ENCODE results near the gene RPS19BP1. TPM values are rescaled to one million over a fixed set of nuclear protein-coding genes. Genes with fewer than 3 reads are reported as not detected.

Gene RPS19BP1
- total RNA-seq, 1 donor from 2014 or later = 69.6 TPM

GRCh38 chr22:39529487-39529851 lies 3.1 kb downstream of the RPS19BP1 start:
- intact Hi-C loops (cut with micrococcal nuclease) = loop anchor here (1.0 to 10.0 kb wide), 4 partner anchors 36 to 1915 kb away; partner anchors contain the start of genes RPL3 and TOB2

DNA sequence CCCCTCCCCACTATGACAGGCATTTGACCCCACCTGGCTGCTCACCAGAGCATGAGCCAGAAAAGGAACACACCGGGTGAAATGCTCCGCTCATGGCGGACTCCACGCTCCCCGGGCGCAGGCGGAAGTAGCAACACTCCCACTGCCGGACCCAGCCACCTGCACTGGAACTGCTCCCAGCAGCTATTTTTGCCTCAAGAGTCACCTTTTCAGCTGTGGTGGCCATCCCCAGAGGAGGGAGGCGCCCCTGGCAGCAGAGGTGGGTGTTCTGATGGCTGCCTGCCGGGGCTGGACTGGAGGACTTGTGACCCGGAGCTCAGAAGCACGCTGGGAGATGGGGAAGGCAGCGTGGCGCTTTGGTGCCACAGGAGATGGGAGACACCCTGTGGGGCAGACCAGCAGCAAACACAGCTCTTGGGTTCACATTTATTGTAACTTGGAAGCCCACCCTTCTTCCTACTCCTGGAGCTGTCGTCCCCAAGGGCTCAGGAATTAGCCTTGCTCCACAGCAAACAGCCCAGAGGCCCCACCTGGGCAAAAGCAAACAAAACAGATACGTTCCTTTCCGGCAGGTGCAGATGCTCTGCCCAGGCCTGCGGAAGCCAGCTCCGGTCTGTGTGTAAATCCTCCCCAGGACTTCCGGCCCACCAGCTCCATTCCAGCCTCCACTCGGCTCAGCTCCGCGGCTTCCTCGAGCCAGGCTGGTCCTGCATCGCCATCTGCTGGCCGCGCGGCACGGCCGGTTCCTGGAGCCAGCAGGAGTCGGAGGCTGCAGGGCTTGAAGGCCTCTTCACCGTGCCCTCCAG lies 3.7 kb downstream of the RPS19BP1 start:
- intact Hi-C loops (cut with micrococcal nuclease) = loop anchor here (1.0 to 10.0 kb wide), 4 partner anchors 36 to 1916 kb away; partner anchors contain the start of genes RPL3 and TOB2

DNA sequence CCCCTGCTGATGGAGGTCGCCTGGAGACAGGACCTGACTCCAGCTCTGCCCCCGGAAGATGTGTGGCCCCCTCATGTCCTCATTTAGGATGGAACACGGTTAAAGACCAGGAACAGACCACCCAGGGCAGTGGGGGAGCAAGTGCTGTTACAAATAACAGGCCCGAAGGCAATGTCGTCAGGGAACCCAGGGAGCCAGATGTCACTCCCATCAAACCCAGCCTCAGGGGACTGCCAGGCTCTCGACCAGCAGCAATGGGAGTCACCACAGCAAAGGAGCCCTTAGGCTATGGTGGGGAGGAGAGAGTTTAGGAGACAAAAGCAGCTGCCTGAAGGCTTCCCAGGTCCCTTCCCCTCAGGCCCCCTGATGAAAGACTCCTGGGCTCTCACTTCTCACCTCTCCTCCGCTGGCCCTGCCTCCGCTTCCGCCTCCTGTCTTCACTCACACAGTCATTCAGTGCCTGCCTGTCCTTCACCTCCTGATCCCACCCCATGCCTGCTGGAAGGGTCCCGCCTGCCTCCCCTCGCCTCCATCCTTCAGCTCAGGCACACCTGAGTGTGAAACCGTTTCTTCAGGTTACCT lies 4.4 kb downstream of the RPS19BP1 start:
- intact Hi-C loops (cut with micrococcal nuclease) = loop anchor here (10.0 kb wide), 1 partner anchor 1917 kb away; the partner anchor contains the start of gene TOB2

DNA sequence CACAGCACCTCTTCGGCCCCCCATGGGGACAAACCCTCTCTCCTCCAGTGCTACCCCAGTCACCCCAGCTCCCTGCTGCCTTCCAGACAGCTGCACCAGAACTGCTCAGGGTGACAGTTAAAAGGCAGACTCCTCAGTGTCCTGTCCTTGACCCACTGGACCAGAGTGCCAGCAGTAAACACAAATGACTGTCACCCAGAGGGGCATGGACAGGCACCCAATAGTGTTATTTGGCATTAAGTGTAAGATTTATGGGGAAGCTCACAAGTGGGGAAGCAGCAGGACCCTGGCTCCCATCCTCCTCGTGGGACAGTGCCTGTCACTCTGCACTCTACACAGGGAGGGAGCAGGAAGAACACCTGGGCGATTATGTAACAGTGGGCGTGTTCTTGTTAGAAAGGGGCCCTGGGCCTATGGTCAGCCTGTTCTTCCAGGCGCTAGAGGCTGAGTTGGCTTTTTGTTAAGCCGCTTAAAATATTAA lies 5.0 kb downstream of the RPS19BP1 start:
- intact Hi-C loops (cut with micrococcal nuclease) = loop anchor here (10.0 kb wide), 1 partner anchor 1917 kb away; the partner anchor contains the start of gene TOB2

GRCh38 chr22:39526736-39527171 lies 5.8 kb downstream of the RPS19BP1 start:
- intact Hi-C loops (cut with micrococcal nuclease) = loop anchor here (10.0 kb wide), 1 partner anchor 1918 kb away; the partner anchor contains the start of gene TOB2

DNA sequence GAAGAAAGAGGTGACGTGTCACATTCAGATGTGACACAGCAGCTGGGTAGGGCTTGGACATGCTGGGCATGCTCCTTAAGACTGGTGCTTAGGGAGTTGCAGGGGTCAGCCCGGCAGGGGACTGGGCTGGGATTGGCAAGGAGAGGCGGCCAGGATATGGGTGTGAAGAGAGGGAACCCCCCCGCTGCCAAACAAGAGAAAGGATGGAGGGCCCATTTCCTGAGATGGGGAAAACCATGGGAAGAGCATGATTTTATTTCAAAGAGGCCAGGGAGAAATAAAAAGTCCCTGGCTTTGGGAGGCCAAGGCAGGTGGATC lies 6.9 kb downstream of the RPS19BP1 start:
- intact Hi-C loops (cut with micrococcal nuclease) = loop anchor here (10.0 kb wide), 1 partner anchor 1919 kb away; the partner anchor contains the start of gene TOB2

GRCh38 chr22:39524753-39525657 lies 7.5 kb downstream of the RPS19BP1 start:
- intact Hi-C loops (cut with micrococcal nuclease) = loop anchor here (5.0 to 10.0 kb wide), 3 partner anchors 653 to 1920 kb away; partner anchors contain the start of genes CBX6, GTPBP1 and TOB2

DNA sequence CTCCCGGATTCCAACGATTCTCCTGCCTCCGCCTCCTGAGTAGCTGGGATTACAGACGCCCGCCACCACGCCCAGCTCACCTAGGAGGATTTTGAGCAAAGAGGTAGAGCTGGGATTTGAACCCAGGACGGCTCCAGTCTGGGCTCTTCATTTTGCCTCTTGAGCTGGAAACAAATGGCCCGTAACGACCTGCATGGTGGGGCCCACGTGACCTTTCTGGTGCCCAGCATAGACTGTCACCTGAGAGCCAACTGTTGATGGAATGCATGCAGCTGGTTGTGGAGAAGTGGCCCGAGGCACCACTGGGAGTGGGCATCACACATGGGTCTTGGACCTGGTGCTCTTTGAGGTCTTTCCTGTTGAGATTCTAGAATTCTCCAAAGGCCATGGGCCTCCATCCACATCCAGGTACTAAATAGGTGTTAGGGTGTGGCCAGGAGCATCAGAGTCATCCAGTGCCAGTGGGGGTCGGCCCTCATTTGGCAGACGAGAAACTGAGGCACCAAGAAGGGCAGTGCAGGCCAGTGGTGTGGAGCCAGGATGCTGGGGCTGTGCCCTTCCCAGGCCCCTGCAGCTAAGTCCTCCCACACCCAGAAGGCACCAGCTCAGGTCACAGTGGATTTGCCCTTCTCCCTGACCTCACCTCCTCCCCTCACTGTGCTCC lies 8.3 kb downstream of the RPS19BP1 start:
- intact Hi-C loops (cut with micrococcal nuclease) = loop anchor here (5.0 to 10.0 kb wide), 3 partner anchors 652 to 1921 kb away; partner anchors contain the start of genes CBX6, GTPBP1 and TOB2

DNA sequence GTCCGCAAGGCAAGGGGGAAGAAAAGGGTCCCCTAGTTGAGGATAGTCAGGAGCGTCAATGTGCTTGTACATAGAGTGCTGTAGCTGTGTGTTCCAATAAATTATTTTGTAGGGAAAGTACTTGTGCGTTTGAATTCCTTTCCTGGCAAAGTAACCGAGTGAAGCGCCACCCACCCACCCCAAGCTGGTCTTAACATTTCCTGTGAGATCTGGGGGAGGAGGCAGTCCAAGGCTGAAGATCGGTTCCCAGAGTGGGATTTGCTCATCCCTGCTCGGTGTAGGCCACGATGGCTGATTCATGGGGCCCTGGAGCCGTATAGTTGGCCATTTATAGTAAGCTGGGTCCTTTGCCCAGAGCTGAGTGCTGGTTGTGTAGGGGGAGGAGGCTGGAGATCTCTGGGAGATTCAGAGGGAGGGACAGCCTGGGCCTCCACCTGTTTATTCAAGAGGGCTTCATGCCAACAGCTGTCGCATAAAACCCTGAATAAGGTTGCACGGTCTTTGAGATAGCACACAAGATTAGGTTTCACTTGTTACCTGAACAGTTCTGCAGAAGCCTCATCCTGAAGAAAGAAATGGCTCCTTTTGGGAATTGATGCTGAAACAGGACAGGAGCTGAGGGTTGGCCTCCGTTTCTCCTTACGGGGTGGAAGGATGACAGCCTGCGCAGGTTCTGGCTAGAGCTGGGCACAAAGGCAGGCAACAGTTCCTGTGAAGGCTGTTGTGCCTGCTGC lies 9.8 kb downstream of the RPS19BP1 start:
- intact Hi-C loops (cut with micrococcal nuclease) = loop anchor here (5.0 to 10.0 kb wide), 3 partner anchors 650 to 1922 kb away; partner anchors contain the start of genes CBX6, GTPBP1 and TOB2

- intact Hi-C loops (cut with micrococcal nuclease) = loop anchor here (5.0 to 10.0 kb wide), 3 partner anchors 650 to 1923 kb away; partner anchors contain the start of genes CBX6, GTPBP1 and TOB2
Observed at GRCh38 chr22:39522091-39522490, 10.5 kb downstream of the RPS19BP1 start.

DNA sequence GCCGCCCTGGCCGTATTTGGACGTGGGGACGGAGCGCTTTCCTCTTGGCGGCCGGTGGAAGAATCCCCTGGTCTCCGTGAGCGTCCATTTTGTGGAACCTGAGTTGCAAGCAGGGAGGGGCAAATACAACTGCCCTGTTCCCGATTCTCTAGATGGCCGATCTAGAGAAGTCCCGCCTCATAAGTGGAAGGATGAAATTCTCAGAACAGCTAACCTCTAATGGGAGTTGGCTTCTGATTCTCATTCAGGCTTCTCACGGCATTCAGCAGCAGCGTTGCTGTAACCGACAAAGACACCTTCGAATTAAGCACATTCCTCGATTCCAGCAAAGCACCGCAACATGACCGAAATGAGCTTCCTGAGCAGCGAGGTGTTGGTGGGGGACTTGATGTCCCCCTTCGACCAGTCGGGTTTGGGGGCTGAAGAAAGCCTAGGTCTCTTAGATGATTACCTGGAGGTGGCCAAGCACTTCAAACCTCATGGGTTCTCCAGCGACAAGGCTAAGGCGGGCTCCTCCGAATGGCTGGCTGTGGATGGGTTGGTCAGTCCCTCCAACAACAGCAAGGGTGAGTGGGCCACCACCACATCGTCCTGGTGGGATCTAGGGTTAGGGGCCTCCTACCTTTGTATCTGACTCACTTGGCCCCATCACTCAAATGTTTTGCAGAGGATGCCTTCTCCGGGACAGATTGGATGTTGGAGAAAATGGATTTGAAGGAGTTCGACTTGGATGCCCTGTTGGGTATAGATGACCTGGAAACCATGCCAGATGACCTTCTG lies 11.3 kb downstream of the RPS19BP1 start:
- intact Hi-C loops (cut with micrococcal nuclease) = loop anchor here (5.0 to 10.0 kb wide), 3 partner anchors 649 to 1924 kb away; partner anchors contain the start of genes CBX6, GTPBP1 and TOB2

- intact Hi-C loops (cut with micrococcal nuclease) = loop anchor here (1.0 to 10.0 kb wide), 12 partner anchors 12 to 1924 kb away; partner anchors contain the start of genes CBX6, CBX7, DNAL4 and GTPBP1
Observed at GRCh38 chr22:39520226-39521105, 12.1 kb downstream of the RPS19BP1 start, which contains the start of gene ATF4. ATF4 (plus strand) TSS chr22:39520562; CDS start chr22:39521446, 884 bp downstream.

DNA sequence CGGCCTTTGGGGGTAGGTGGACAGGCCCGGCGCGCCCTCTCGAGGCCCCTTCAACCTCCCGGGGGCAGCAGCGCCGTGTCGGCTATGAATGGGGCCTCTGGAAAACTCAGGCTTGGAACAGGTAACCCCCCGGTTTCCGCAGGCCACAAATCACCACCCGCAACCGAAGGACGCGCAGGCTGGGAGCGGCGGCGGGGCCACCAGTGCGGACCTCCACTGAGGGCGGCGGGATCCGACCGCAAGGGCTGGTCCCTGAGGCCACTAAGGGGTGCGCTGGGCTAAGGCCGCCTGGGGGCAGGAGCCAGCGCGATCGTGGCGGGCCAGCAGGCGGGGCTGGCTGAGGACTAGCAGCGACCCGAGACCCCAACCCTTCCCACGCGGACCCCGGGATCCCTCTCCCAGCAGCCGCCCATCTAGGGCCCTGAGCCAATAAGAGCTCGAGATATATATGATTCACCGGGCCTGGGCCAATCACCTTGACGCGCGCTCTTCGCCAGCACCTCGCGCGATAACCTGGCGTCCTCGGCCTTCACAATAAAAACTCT lies 12.8 kb downstream of the RPS19BP1 start:
- intact Hi-C loops (cut with micrococcal nuclease) = loop anchor here (1.0 to 10.0 kb wide), 12 partner anchors 13 to 1925 kb away; partner anchors contain the start of genes CBX6, CBX7, DNAL4 and GTPBP1

DNA sequence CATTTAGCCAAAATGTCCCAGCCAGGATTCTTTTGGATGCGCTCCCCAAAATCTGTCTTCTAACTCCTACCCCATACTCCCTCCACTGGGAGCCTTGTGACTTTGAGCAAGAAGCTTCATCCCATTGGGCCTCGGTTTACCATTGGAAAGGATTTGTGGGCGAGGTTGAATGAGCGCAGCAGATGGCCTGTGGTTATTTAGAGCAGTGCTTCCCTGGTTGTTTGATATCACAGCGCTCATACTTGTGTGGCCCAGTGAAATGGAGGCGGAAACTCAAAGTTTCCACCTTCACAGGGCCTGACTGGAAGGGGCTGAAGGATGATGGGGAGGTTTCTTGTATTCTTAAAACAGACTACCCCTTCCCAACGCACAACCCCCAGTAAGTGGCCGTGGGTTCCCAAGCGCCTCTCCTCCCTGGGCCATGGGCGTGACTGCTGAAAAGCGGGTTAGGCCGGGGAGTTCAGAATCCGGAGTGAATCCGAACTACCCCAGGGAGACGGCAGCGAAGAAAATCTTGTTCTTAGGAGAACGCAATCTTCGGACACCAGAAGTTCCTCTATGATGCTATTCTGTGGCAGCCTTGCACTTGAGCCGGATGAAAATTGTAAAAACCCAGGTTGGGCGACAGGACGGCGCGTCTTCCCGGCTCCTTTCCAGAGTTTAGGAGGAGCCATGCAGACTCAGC lies 13.4 kb downstream of the RPS19BP1 start:
- intact Hi-C loops (cut with micrococcal nuclease) = no loop called here

DNA sequence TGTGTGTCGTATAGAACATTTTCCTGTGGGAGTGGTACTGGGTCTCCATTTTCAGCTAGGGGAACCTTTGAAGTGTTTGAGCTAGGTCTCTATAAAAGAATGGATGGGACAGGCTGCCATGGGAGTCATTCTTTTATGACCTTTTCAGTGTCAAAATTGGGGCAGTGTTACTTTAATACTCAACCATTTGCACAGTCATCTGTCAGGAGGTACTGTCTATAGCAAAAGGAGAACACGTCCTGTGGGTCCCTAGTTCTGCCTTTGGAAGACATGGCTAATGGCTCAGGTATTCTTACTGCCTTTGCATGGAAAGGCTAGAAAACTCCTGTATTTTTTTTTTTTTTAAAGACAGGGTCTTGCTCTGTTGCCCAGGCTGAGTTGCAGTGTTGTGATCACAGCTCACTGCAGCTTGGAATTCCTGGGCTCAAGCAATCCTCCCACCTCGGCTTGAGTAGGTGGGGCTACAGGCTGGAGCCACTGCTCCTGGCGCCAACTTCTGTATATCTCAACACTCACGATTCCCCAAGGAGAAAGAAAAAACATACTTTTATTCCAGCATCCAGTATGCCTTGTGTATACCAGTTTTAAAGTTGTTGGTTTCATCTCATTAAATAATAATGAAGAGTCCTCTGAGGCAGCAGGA lies 14.3 kb downstream of the RPS19BP1 start:
- intact Hi-C loops (cut with micrococcal nuclease) = no loop called here

- intact Hi-C loops (cut with micrococcal nuclease) = no loop called here
Observed at GRCh38 chr22:39517470-39517869, 15.1 kb downstream of the RPS19BP1 start.
